Endothelial cell (in vitro differentiated cells): ENCODE results near the gene GIMAP8. TPM values are rescaled to one million over a fixed set of nuclear protein-coding genes. Genes with fewer than 3 reads are reported as not detected.
A peak's percentile ranks its signal among the peaks of the same experiment; 100 is the strongest.

Experiments
- DNase-seq: peaks from one replicate; pipeline ENCODE4 v3.0.0; 2021; ENCODE audit warnings: low spot score
- H3K27ac Mint-ChIP-seq: one replicate; pipeline ENCODE4 v1.8.0; 2021; ENCODE audit warnings: mixed read lengths, inconsistent platforms; ENCODE audit not compliant: unreplicated experiment
- H3K27me3 Mint-ChIP-seq: one replicate; pipeline ENCODE4 v1.8.0; 2021; ENCODE audit warnings: mild to moderate bottlenecking, moderate library complexity, mixed read lengths, inconsistent platforms; ENCODE audit not compliant: unreplicated experiment
- H3K36me3 Mint-ChIP-seq: one replicate; pipeline ENCODE4 v1.8.0; 2021; ENCODE audit warnings: mild to moderate bottlenecking, low read depth, mixed read lengths, inconsistent platforms; ENCODE audit not compliant: unreplicated experiment
- H3K4me1 Mint-ChIP-seq: one replicate; pipeline ENCODE4 v1.8.0; 2021; ENCODE audit warnings: mild to moderate bottlenecking, mixed read lengths, inconsistent platforms; ENCODE audit not compliant: unreplicated experiment
- H3K4me3 Mint-ChIP-seq: one replicate; pipeline ENCODE4 v1.8.0; 2021; ENCODE audit warnings: mild to moderate bottlenecking, mixed read lengths, inconsistent platforms; ENCODE audit not compliant: unreplicated experiment
- H3K9me3 Mint-ChIP-seq: one replicate; pipeline ENCODE4 v1.8.0; 2021; ENCODE audit warnings: mixed read lengths, inconsistent platforms; ENCODE audit not compliant: unreplicated experiment
- CTCF ChIP-seq: fragments of 200-600 bp; sonication (generic); IDR thresholded peaks from one replicate; pipeline ENCODE4 v1.5.0; 2021; ENCODE audit warnings: antibody characterized with exemption; ENCODE audit not compliant: unreplicated experiment
- total RNA-seq: library from RNA; stranded (reverse); fragmentation: NEBNext Ultra II Directional; extraction: Animal tissue kit (Norgen Biotek cat#: 25700); gene quantifications from one replicate; pipeline ENCODE4 v1.2.1, GENCODE V29; 2021; ENCODE audit not compliant: unreplicated experiment

The GIMAP8 gene
- total RNA-seq, 1 donor from 2014 or later: 143 TPM

DNA sequence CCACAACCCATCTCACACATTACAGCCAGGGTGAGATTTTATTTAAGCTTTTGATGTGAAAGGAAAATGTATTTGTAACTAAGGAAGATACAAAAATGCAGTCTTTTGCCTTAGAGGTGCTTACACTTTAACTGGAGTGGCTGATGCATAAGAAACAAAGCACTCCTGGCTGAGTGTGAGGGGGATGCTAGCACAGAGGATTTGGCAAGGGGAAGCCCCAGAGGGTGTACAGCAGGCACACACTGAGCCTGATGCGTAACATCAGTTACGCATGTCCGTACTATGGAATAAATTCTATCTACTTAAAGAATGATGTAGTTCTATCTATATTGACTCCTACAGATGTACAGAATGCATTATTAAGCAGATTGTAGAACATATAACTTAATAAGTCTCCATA, 17.8 kb downstream of the GIMAP8 start:
- DNase-seq: no peak
- Mint-ChIP-seq H3K4me3 (peak overlapping the region; percentile 79), H3K4me1 (peaks cover 71% of the 10 kb centered on the region), H3K36me3 (peaks cover 94% of the 10 kb centered on the region), H3K27ac (no peak overlapping the region), H3K9me3 (no peaks in the 10 kb centered on the region), H3K27me3 (peaks cover 1% of the 10 kb centered on the region)
- no peak for TF ChIP-seq CTCF

- H3K27ac Mint-ChIP-seq: peak overlapping the region; percentile 71
- H3K4me1 Mint-ChIP-seq: peaks cover 54% of the 10 kb centered on the region
- peak overlapping the region; percentile 49 for H3K4me3 Mint-ChIP-seq
- no peak for DNase-seq
- TF ChIP-seq CTCF: no peak
- H3K9me3 Mint-ChIP-seq: peaks cover 5% of the 10 kb centered on the region
- peaks cover 4% of the 10 kb centered on the region for H3K27me3 Mint-ChIP-seq
- H3K36me3 Mint-ChIP-seq: peaks cover 94% of the 10 kb centered on the region
These were observed 21.5 kb downstream of the GIMAP8 start for GRCh38 chr7:150471886-150472285.

GRCh38 chr7:150473902-150474301, 23.5 kb downstream of the GIMAP8 start:
- peaks cover 94% of the 10 kb centered on the region for H3K36me3 Mint-ChIP-seq
- DNase-seq: no peak
- H3K4me3 Mint-ChIP-seq: peak overlapping the region; percentile 45
- H3K27me3 Mint-ChIP-seq: peaks cover 8% of the 10 kb centered on the region
- H3K9me3 Mint-ChIP-seq: peaks cover 5% of the 10 kb centered on the region
- peaks cover 55% of the 10 kb centered on the region for H3K4me1 Mint-ChIP-seq
- H3K27ac Mint-ChIP-seq: no peak overlapping the region
- TF ChIP-seq CTCF: no peak

- H3K36me3 Mint-ChIP-seq: peaks cover 84% of the 10 kb centered on the region
- peaks cover 5% of the 10 kb centered on the region for H3K9me3 Mint-ChIP-seq
- H3K4me3 Mint-ChIP-seq: peak overlapping the region; percentile 85
- H3K27ac Mint-ChIP-seq: no peak overlapping the region
- peaks cover 10% of the 10 kb centered on the region for H3K27me3 Mint-ChIP-seq
- no peak for DNase-seq
- peaks cover 57% of the 10 kb centered on the region for H3K4me1 Mint-ChIP-seq
- TF ChIP-seq CTCF: no peak
These were observed 25.9 kb downstream of the GIMAP8 start for GRCh38 chr7:150476285-150476684.

- Mint-ChIP-seq H3K36me3 (peaks cover 84% of the 10 kb centered on the region), H3K9me3 (peaks cover 5% of the 10 kb centered on the region), H3K27ac (peak overlapping the region; percentile 37), H3K27me3 (peaks cover 10% of the 10 kb centered on the region), H3K4me1 (peaks cover 60% of the 10 kb centered on the region), H3K4me3 (peak overlapping the region; percentile 85)
- no peak for DNase-seq
- no peak for TF ChIP-seq CTCF
These were observed 26.6 kb downstream of the GIMAP8 start for GRCh38 chr7:150476819-150477631.
